Germinal center (tissue), 1 donor: ENCODE data around the gene SPIRE1.

ENCODE experiments used
- DNase-seq: peaks from one replicate; pipeline ENCODE4 v3.0.0; 2012; ENCODE audit warnings: mixed read lengths, low spot score

SPIRE1 gene

GRCh38 chr18:12443551-12443950 lies 214.4 kb downstream of the SPIRE1 start:
- no peak for DNase-seq

- DNase-seq = no peak
Measured at GRCh38 chr18:12442946-12443345, 215.0 kb downstream of the SPIRE1 start.

- DNase-seq = no peak
Measured at GRCh38 chr18:12441475-12442034, 216.4 kb downstream of the SPIRE1 start.

- DNase-seq = no peak
Measured at GRCh38 chr18:12438257-12438656, 219.7 kb downstream of the SPIRE1 start.

- DNase-seq = no peak
Measured at GRCh38 chr18:12435867-12436266, 222.0 kb downstream of the SPIRE1 start.

GRCh38 chr18:12434541-12434929 lies 223.4 kb downstream of the SPIRE1 start:
- no peak for DNase-seq

GRCh38 chr18:12433829-12434540 lies 223.9 kb downstream of the SPIRE1 start:
- DNase-seq = no peak

GRCh38 chr18:12432881-12433280 lies 225.0 kb downstream of the SPIRE1 start:
- DNase-seq = no peak

- no peak for DNase-seq
Measured at GRCh38 chr18:12432196-12432595, 225.7 kb downstream of the SPIRE1 start.

- no peak for DNase-seq
Measured at GRCh38 chr18:12431561-12431960, 226.3 kb downstream of the SPIRE1 start.

GRCh38 chr18:12430137-12430990 lies 227.5 kb downstream of the SPIRE1 start:
- no peak for DNase-seq

- no peak for DNase-seq
Measured at GRCh38 chr18:12429556-12429955, 228.4 kb downstream of the SPIRE1 start.

- DNase-seq = no peak
Measured at GRCh38 chr18:12428923-12429322, 229.0 kb downstream of the SPIRE1 start.

- no peak for DNase-seq
Measured at GRCh38 chr18:12426924-12427323, 231.0 kb downstream of the SPIRE1 start.

GRCh38 chr18:12424252-12424651 lies 233.7 kb downstream of the SPIRE1 start:
- no peak for DNase-seq

- DNase-seq = no peak
Measured at GRCh38 chr18:12423820-12424219, 234.1 kb downstream of the SPIRE1 start.

GRCh38 chr18:12423393-12423792 lies 234.5 kb downstream of the SPIRE1 start:
- no peak for DNase-seq

- peak; percentile 24 for DNase-seq
Measured at GRCh38 chr18:12422936-12423335, 235.0 kb downstream of the SPIRE1 start.

GRCh38 chr18:12421732-12422131 lies 236.2 kb downstream of the SPIRE1 start:
- no peak for DNase-seq

- peak; percentile 33 for DNase-seq
Measured at GRCh38 chr18:12420821-12421421, 237.0 kb downstream of the SPIRE1 start.

GRCh38 chr18:12417687-12418086 lies 240.2 kb downstream of the SPIRE1 start:
- DNase-seq = no peak

- DNase-seq = no peak
Measured at GRCh38 chr18:12416098-12416729, 241.7 kb downstream of the SPIRE1 start.
